PC-3 (cell line): Measurements from ENCODE around the gene ZNF778. TPM values are rescaled to one million over a fixed set of nuclear protein-coding genes. Genes with fewer than 3 reads are reported as not detected.
"Not testable (repeated sequence)": the region's sequence is repeated elsewhere in the genome, so short reads cannot be mapped to it uniquely, and the experiment has no call there.

Experiments used
- ATAC-seq: fragments of 200-7000 bp; cut with Tn5 transposase; 2 replicates; pipeline ENCODE4 v1.9.1; 2020; ENCODE audit warnings: mild to moderate bottlenecking, moderate library complexity
- BruUV-seq: library from RNA; stranded (reverse); fragments of 400-500 nt; replicated peaks from 2 replicates; lab custom pipeline; 2021; lab: Mats Ljungman, UMichigan
- CTCF ChIA-PET: fragments of 300-600 bp; sonication (Branson Sonifier 250); formaldehyde crosslinking; loops from one replicate; lab custom pipeline; 2022; ENCODE audit warnings: antibody characterized with exemption; lab: Charles Lee
- POLR2A ChIA-PET: fragments of 300-600 bp; sonication (Branson Sonifier 250); formaldehyde crosslinking; loops from one replicate; lab custom pipeline; 2022; ENCODE audit warnings: antibody characterized with exemption; ENCODE audit not compliant: unreplicated experiment; lab: Charles Lee
- DNase-seq: peaks from one replicate; pipeline ENCODE4 v3.0.0-alpha.2; 2015
- H2AFZ ChIP-seq: fragments of 300-600 bp; sonication (generic); 2 replicates; pipeline ENCODE4 v1.6.0; 2016; ENCODE audit warnings: antibody characterized with exemption, low read length
- H3F3A ChIP-seq: fragments of 300-600 bp; sonication (generic); one replicate; pipeline ENCODE4 v1.6.0; 2017; ENCODE audit warnings: antibody characterized with exemption, low read length, control low read depth, mild to moderate bottlenecking; ENCODE audit not compliant: unreplicated experiment
- H3K27ac ChIP-seq: fragments of 300-600 bp; sonication (generic); 2 replicates; pipeline ENCODE4 v1.5.1; 2016; ENCODE audit warnings: mild to moderate bottlenecking, low read length
- H3K27me3 ChIP-seq: fragments of 300-600 bp; sonication (generic); 2 replicates; pipeline ENCODE4 v1.6.1; 2016; ENCODE audit warnings: low read length, mixed read lengths
- H3K36me3 ChIP-seq: fragments of 300-600 bp; sonication (generic); 2 replicates; pipeline ENCODE4 v1.6.1; 2016; ENCODE audit warnings: low read depth, mixed run types, low read length, mixed read lengths
- H3K4me1 ChIP-seq: fragments of 300-600 bp; sonication (generic); 2 replicates; pipeline ENCODE4 v1.5.1; 2016; ENCODE audit warnings: low read length; ENCODE audit not compliant: insufficient read depth
- H3K4me2 ChIP-seq: fragments of 300-600 bp; sonication (generic); 2 replicates; pipeline ENCODE4 v1.6.0; 2016; ENCODE audit warnings: low read length
- H3K4me3 ChIP-seq: fragments of 300-600 bp; sonication (generic); 2 replicates; pipeline ENCODE4 v1.5.1; 2016; ENCODE audit warnings: mild to moderate bottlenecking, low read length, mixed read lengths
- H3K79me2 ChIP-seq: fragments of 300-600 bp; sonication (generic); 2 replicates; pipeline ENCODE4 v1.6.1; 2017; ENCODE audit warnings: low read length, mixed read lengths
- H3K9ac ChIP-seq: fragments of 300-600 bp; sonication (generic); 2 replicates; pipeline ENCODE4 v1.6.0; 2016; ENCODE audit warnings: mild to moderate bottlenecking, low read length
- H3K9me2 ChIP-seq: fragments of 300-600 bp; sonication (generic); replicated peaks from 2 replicates; pipeline ENCODE4 v1.6.1; 2016; ENCODE audit warnings: mixed run types, low read length, mixed read lengths
- H3K9me3 ChIP-seq: fragments of 300-600 bp; sonication (generic); 2 replicates; pipeline ENCODE4 v1.6.1; 2016; ENCODE audit warnings: low read length, mixed read lengths
- H4K20me1 ChIP-seq: fragments of 300-600 bp; sonication (generic); 2 replicates; pipeline ENCODE4 v1.6.1; 2016; ENCODE audit warnings: low read length, mixed read lengths
- CTCF ChIP-seq: fragments of 300-600 bp; sonication (generic); conservative IDR thresholded peaks from 2 replicates; pipeline ENCODE4 v1.5.1; 2017; ENCODE audit warnings: antibody characterized with exemption, low read depth, mild to moderate bottlenecking, low read length
- EZH2 ChIP-seq: fragments of 300-600 bp; sonication (generic); IDR thresholded peaks from one replicate; pipeline ENCODE4 v1.6.1; 2017; ENCODE audit warnings: antibody characterized with exemption, mild to moderate bottlenecking, low read length; ENCODE audit not compliant: unreplicated experiment
- EZH2phosphoT487 ChIP-seq: fragments of 300-600 bp; sonication (generic); IDR thresholded peaks from 2 replicates; pipeline ENCODE4 v1.6.1; 2018; ENCODE audit warnings: mild to moderate bottlenecking, antibody characterized with exemption, low read length, borderline replicate concordance
- intact Hi-C: fragments of 100-400 bp; cut with micrococcal nuclease; formaldehyde crosslinking; loops from 2 replicates; pipeline ENCODE4 v1.9.0; 2023
- total RNA-seq: library from RNA; depleted of rRNA; stranded (reverse); fragments of >200 nt; gene quantifications from 2 replicates; pipeline ENCODE4 v1.2.3, GENCODE V29; 2014

Gene ZNF778
- total RNA-seq, 1 experiment from 2014 or later: 15.3 TPM

GRCh38 chr16:89191033-89191900 lies 26.2 kb upstream of the ZNF778 start:
- H3K79me2 ChIP-seq: no peaks in the 10 kb centered on the region
- H3K4me3 ChIP-seq: no peak overlapping the region
- H3K9me3 ChIP-seq: no peaks in the 10 kb centered on the region
- no peaks in the 10 kb centered on the region for H3K4me1 ChIP-seq
- H3K27me3 ChIP-seq: no peaks in the 10 kb centered on the region
- POLR2A ChIA-PET: no interaction called here
- H3K36me3 ChIP-seq: no peaks in the 10 kb centered on the region
- intact Hi-C loops: no loop called here
- no peak overlapping the region for H3K9ac ChIP-seq
- CTCF ChIA-PET: no interaction called here
- H3K4me2 ChIP-seq: no peak overlapping the region
- H4K20me1 ChIP-seq: no peaks in the 10 kb centered on the region
- H2AFZ ChIP-seq: no peak overlapping the region
- DNase-seq: no peak
- no peaks in the 10 kb centered on the region for H3K9me2 ChIP-seq
- no peak for ATAC-seq
- TF ChIP-seq EZH2: no peak
- TF ChIP-seq CTCF: no peak
- no peak for TF ChIP-seq EZH2phosphoT487
- H3F3A ChIP-seq: no peaks in the 10 kb centered on the region
- BruUV-seq: TSS peak; percentile 49
- H3K27ac ChIP-seq: no peak overlapping the region

- no peaks in the 10 kb centered on the region for H3K79me2 ChIP-seq
- intact Hi-C loops: no loop called here
- H3K4me3 ChIP-seq: peak overlapping the region; percentile 67
- H3K4me2 ChIP-seq: peak overlapping the region; percentile 89
- no peak for TF ChIP-seq EZH2
- no peak for TF ChIP-seq EZH2phosphoT487
- no peak for TF ChIP-seq CTCF
- ATAC-seq (no peak), DNase-seq (no peak)
- H3K27me3 ChIP-seq: no peaks in the 10 kb centered on the region
- ChIA-PET POLR2A (no interaction called here), CTCF (no interaction called here)
- no peaks in the 10 kb centered on the region for H3K36me3 ChIP-seq
- no peaks in the 10 kb centered on the region for H3K9me3 ChIP-seq
- no TSS peak for BruUV-seq
- peak overlapping the region; percentile 65; the same call in 1 of the 2 replicates for H2AFZ ChIP-seq
- peak overlapping the region; percentile 68 for H3K9ac ChIP-seq
- no peaks in the 10 kb centered on the region for H3K4me1 ChIP-seq
- no peaks in the 10 kb centered on the region for H3F3A ChIP-seq
- no peak overlapping the region for H3K27ac ChIP-seq
- H3K9me2 ChIP-seq: no peaks in the 10 kb centered on the region
- no peaks in the 10 kb centered on the region for H4K20me1 ChIP-seq
Observed at GRCh38 chr16:89191901-89192185, 25.7 kb upstream of the ZNF778 start.

- H3K4me1 ChIP-seq, H3K9me2 ChIP-seq, intact Hi-C loops, H3F3A ChIP-seq, H3K9me3 ChIP-seq, H4K20me1 ChIP-seq, H3K36me3 ChIP-seq, H3K79me2 ChIP-seq, H3K27ac ChIP-seq, BruUV-seq, H3K27me3 ChIP-seq: not testable (repeated sequence)
- peak overlapping the region; percentile 67 for H3K4me3 ChIP-seq
- peak; percentile 49 for ATAC-seq
- ChIA-PET CTCF (interaction anchor here (0.6 to 1.4 kb wide), 3 partner anchors 9 to 408 kb away, joined by 3 read pairs; partner anchors contain the start of gene ZNF778), POLR2A (interaction anchor here (0.5 to 1.2 kb wide), 4 partner anchors 21 to 104 kb away, joined by 5 to 15 read pairs (median 6); partner anchors contain the start of gene ZNF778)
- peak overlapping the region; percentile 68 for H3K9ac ChIP-seq
- H3K4me2 ChIP-seq: peak overlapping the region; percentile 89
- H2AFZ ChIP-seq: peak overlapping the region; percentile 65; the same call in 1 of the 2 replicates
- DNase-seq: peak; percentile 91
Observed at GRCh38 chr16:89192186-89192955, 25.1 kb upstream of the ZNF778 start.
